Type B pancreatic cell (in vitro differentiated cells): ENCODE results near the gene XXYLT1. TPM values are rescaled to one million over a fixed set of nuclear protein-coding genes. Genes with fewer than 3 reads are reported as not detected.
"Not testable (repeated sequence)": the region's sequence is repeated elsewhere in the genome, so short reads cannot be mapped to it uniquely, and the experiment has no call there.

ENCODE experiments used
- DNase-seq: peaks from one replicate; pipeline ENCODE4 v3.0.0; 2021; ENCODE audit warnings: mixed read lengths; ENCODE audit not compliant: unreplicated experiment; ENCODE audit errors: extremely low spot score
- H3K27ac Mint-ChIP-seq: 2 replicates; pipeline ENCODE4 v1.8.0; 2021; ENCODE audit warnings: mild to moderate bottlenecking, mixed read lengths
- H3K27me3 Mint-ChIP-seq: 2 replicates; pipeline ENCODE4 v1.8.0; 2021; ENCODE audit warnings: mixed read lengths
- H3K36me3 Mint-ChIP-seq: 2 replicates; pipeline ENCODE4 v1.8.0; 2021; ENCODE audit warnings: mixed read lengths
- H3K4me1 Mint-ChIP-seq: one replicate; pipeline ENCODE4 v1.8.0; 2021; ENCODE audit warnings: mixed read lengths; ENCODE audit not compliant: unreplicated experiment
- H3K4me3 Mint-ChIP-seq: 2 replicates; pipeline ENCODE4 v1.8.0; 2021; ENCODE audit warnings: mild to moderate bottlenecking, mixed read lengths
- H3K9me3 Mint-ChIP-seq: 2 replicates; pipeline ENCODE4 v1.8.0; 2021; ENCODE audit warnings: mixed read lengths
- total RNA-seq: library from RNA; stranded (reverse); gene quantifications from 2 replicates; pipeline ENCODE4 v1.2.1, GENCODE V29; 2021; ENCODE audit warnings: low replicate concordance
- TF ChIP-seq, protein P1 (sequence below): fragments of 200-600 bp; sonication (generic); conservative IDR thresholded peaks from 2 replicates; pipeline ENCODE4 v1.5.0; 2021; ENCODE audit warnings: antibody characterized with exemption, mild to moderate bottlenecking

XXYLT1 gene
- total RNA-seq, 1 donor from 2014 or later = 27.0 TPM

DNA sequence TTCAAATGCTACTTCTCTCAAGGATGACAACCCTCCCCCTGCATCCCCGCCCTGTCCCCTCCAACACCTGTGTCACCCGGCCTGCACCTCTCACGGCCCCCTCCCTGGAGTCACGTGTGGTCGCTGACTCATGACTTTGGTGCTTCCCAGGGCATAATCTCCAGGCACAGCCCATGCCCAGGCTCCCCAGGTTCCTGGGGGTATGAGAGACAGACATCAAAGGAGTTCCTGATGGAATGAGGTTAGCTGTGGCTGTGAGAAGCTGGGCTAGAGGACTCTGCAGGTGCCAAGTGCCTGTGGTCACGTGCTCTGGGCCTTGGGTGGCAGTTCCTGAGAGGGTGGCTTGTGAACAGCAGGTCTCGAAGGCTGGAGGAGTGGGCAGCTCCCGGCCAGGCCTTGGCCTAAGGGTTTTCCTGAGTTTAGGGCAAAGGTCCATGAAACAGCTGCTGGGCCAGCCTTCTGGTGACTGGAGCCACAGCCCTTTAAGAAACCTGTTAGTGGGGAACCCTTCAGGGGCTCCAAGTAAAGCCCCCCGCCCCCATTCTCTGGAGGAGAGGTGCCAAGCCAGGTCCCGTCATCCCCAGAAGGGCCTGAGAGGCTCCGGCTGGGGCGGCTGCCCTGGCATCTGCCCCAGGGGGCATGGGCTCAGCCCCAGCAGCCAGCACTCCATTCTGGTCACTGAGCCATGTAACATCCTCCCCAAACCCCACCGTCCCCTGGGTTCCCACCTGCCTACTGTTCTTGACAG lies 230.0 kb downstream of the XXYLT1 start:
- H3K4me3 Mint-ChIP-seq = no peak overlapping the region
- DNase-seq = no peak
- H3K4me1 Mint-ChIP-seq = peaks cover 23% of the 10 kb centered on the region

DNA sequence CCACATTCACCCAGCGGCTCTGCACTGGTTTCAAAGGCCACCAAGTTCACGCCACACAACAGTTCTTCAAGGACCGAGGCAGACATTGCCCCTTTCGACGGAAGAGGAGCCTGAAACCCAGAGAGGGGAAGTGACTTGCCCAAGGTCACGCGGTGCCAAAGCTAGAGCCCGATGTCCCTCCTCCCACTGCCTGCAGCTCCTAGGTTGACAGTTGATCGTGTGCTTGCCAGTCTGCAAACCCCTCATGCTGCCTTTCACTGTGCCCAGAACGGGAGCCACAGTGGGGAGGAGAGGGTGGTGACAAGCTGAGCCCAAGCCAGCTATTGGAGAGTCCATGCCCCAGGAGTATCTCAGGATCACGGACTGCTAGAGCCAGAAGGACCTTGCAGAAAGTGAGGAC lies 230.9 kb downstream of the XXYLT1 start:
- no peak for DNase-seq
- Mint-ChIP-seq H3K27me3 (peaks cover 3% of the 10 kb centered on the region), H3K9me3 (no peaks in the 10 kb centered on the region), H3K4me3 (no peak overlapping the region), H3K4me1 (peaks cover 19% of the 10 kb centered on the region), H3K36me3 (no peaks in the 10 kb centered on the region), H3K27ac (no peak overlapping the region)
- TF ChIP-seq, protein P1, sequence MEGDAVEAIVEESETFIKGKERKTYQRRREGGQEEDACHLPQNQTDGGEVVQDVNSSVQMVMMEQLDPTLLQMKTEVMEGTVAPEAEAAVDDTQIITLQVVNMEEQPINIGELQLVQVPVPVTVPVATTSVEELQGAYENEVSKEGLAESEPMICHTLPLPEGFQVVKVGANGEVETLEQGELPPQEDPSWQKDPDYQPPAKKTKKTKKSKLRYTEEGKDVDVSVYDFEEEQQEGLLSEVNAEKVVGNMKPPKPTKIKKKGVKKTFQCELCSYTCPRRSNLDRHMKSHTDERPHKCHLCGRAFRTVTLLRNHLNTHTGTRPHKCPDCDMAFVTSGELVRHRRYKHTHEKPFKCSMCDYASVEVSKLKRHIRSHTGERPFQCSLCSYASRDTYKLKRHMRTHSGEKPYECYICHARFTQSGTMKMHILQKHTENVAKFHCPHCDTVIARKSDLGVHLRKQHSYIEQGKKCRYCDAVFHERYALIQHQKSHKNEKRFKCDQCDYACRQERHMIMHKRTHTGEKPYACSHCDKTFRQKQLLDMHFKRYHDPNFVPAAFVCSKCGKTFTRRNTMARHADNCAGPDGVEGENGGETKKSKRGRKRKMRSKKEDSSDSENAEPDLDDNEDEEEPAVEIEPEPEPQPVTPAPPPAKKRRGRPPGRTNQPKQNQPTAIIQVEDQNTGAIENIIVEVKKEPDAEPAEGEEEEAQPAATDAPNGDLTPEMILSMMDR = no peak

More for the DNA sequence above, 230.0 kb downstream of the XXYLT1 start:
- TF ChIP-seq, protein P1 = no peak
- Mint-ChIP-seq H3K27ac (no peak overlapping the region), H3K9me3 (no peaks in the 10 kb centered on the region), H3K27me3 (peaks cover 3% of the 10 kb centered on the region), H3K36me3 (no peaks in the 10 kb centered on the region)

DNA sequence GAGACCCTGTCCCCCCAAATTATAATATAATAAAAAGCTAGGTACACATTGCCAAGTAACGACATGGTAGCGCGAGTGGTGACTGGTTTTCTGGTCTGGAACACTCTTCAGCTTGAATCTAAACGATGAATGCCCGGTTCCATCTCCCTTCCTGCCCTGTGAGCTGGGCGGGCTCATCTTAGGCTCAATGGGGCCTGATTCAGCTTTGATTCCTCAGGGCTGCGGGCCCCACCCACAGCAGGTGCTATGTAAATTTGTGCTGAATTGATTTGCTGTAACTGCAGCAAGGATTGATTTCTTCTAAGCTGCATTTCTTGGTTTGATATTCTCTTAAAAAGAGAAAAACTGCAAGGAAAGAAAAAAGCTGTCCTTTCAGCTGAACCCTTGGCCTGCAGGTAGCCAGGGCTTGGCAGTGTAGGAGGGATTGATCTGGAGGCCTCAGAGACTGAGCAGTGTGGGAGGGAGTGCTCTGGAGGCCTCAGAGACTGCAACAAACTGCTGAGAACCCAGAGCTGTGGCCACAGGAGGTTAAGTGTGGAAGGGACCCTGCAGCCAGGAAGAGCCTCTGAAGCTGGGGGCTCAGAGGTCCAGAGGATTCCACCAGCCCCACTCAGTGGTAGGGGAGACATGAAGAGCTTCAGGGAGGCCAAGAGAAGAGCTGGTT lies 231.6 kb downstream of the XXYLT1 start:
- TF ChIP-seq, protein P1 = no peak
- peaks cover 19% of the 10 kb centered on the region for H3K4me1 Mint-ChIP-seq
- H3K9me3 Mint-ChIP-seq = no peaks in the 10 kb centered on the region
- no peak for DNase-seq
- peaks cover 4% of the 10 kb centered on the region for H3K27me3 Mint-ChIP-seq
- H3K27ac Mint-ChIP-seq = no peak overlapping the region
- no peaks in the 10 kb centered on the region for H3K36me3 Mint-ChIP-seq
- H3K4me3 Mint-ChIP-seq = no peak overlapping the region

DNA sequence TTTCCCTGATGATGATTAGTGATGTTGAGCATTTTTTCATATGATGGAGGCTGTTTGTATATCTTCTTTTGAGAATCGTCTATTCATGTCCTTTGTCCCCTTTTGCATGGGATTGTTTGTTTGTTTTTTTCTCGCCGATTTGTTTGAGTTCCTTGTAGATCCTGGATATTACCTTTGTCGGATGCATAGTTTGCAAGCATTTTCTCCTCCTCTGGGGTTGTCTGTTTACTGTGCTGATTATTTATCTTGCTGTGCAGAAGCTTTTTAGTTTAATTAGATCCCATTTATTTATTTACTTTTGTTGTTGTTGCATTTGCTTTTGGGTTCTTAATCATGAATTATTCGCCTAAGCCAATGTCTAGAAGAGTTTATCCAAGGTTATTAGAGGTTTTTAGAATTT lies 232.8 kb downstream of the XXYLT1 start:
- H3K27ac Mint-ChIP-seq = no peak overlapping the region
- no peaks in the 10 kb centered on the region for H3K36me3 Mint-ChIP-seq
- DNase-seq = no peak
- TF ChIP-seq, protein P1 = no peak
- H3K9me3 Mint-ChIP-seq = no peaks in the 10 kb centered on the region
- H3K4me1 Mint-ChIP-seq = peaks cover 20% of the 10 kb centered on the region
- H3K27me3 Mint-ChIP-seq = peaks cover 10% of the 10 kb centered on the region
- no peak overlapping the region for H3K4me3 Mint-ChIP-seq

DNA sequence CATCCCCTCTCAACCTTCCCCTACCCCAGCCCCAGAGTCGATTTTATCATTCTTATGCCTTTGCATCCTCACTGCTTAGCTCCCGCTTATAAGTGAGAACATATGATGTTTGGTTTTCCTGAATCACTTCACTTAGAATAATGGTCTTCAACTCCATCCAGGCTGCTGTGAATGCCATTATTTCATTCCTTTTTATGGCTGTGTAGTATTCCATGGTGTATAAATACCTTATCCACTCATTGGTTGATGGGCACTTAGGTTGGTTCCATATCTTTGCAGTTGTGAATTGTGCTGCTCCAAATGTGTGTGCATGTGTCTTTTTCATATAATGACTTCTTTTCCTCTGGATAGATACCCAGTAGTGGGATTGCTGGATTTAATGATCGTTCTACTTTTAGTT lies 233.4 kb downstream of the XXYLT1 start:
- H3K36me3 Mint-ChIP-seq, H3K27ac Mint-ChIP-seq, H3K4me3 Mint-ChIP-seq, H3K9me3 Mint-ChIP-seq, DNase-seq: not testable (repeated sequence)
- H3K4me1 Mint-ChIP-seq = peaks cover 19% of the 10 kb centered on the region
- peaks cover 10% of the 10 kb centered on the region for H3K27me3 Mint-ChIP-seq

DNA sequence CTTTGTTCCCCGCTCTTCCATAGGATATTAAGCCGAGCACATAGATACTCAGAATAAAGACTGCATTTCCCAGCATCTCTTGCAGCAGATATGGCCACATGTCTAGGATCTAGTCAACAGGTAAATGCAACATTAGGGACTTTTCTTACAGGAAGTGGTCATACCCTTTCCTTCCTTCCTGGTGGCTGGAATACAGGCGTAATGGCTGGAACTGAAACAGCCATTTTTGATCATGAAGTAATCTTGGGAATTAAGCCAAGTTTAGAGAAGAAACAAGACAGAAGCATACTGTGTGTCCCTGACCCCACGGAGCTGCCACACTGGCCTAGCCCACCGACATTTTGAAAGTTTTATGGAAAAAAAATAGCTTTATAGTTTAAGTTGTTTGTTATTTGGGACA lies 234.0 kb downstream of the XXYLT1 start:
- TF ChIP-seq, protein P1 = no peak
- peaks cover 10% of the 10 kb centered on the region for H3K27me3 Mint-ChIP-seq
- DNase-seq = no peak
- peaks cover 21% of the 10 kb centered on the region for H3K4me1 Mint-ChIP-seq
- H3K4me3 Mint-ChIP-seq = no peak overlapping the region
- H3K27ac Mint-ChIP-seq = no peak overlapping the region
- H3K9me3 Mint-ChIP-seq = no peaks in the 10 kb centered on the region
- no peaks in the 10 kb centered on the region for H3K36me3 Mint-ChIP-seq
